GM20431 (cell line): ENCODE results near the gene RABEP1.
"Not testable (repeated sequence)": the region's sequence is repeated elsewhere in the genome, so short reads cannot be mapped to it uniquely, and the experiment has no call there.

Source experiments
- in situ Hi-C: fragments of 300-500 bp; cut with MseI, MboI; formaldehyde crosslinking; loops from one replicate; pipeline ENCODE4 v1.15.0; 2020; ENCODE audit warnings: low sequenced_read_pairs; ENCODE audit not compliant: unreplicated experiment

RABEP1 gene

DNA sequence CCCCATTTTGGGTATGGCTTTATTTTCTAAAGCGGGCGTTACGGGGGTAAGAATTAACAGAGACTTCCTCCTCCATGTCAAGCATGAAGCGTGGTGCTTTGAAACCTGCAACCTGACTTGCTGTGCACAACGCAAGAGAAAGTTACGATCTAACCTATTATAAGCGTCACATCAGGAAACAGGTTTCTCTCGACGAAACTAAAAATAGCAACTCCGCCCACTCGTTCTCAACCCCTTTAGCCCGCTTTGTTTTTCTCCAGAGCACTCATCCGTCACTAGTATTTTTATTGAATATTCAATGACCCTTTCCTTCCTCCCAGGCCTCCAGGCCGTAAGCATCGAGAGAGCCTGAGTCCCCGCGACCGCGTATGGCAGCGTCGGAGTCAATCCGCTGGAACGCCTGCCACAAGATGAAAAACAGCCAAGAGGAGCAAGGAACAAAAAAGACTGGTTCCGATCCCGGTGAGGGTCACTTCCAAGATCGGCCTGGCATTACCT lies 136.8 kb downstream of the RABEP1 start:
- in situ Hi-C loops = no loop called here

DNA sequence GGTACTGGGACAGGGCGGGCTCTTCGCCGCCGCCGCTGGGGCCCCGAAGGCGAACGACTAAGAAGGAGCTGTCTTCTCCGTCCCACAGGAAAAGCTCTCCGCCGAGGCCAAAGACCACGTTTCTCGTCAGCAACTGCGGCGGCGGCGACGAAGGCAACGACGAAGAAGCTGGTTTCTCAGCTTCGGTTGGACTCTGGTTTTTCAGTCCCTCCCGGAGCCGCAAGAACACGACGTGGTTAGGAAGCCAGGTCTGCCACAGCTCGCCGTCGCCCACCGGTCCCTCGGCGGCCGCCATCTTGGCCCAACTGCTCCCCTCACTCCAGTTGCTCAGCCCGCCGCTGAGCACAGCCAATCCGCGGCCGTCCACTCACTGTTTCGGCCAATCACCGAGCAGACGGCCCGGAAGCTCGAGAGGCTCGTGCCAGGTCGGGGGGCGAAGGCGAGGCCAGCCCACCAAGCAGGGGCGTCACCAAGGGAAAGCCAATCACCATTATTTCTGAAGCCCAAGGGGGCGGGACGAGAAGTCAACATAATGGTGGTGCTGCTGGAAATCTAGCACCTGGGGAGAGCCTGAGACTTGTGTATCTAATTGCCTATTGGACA lies 137.4 kb downstream of the RABEP1 start, which contains the start of gene NUP88:
NUP88 (minus strand) TSS at position 307 of the 603 bp plus-strand sequence; CDS start at position 295, 12 bp downstream.
- in situ Hi-C loops = no loop called here

DNA sequence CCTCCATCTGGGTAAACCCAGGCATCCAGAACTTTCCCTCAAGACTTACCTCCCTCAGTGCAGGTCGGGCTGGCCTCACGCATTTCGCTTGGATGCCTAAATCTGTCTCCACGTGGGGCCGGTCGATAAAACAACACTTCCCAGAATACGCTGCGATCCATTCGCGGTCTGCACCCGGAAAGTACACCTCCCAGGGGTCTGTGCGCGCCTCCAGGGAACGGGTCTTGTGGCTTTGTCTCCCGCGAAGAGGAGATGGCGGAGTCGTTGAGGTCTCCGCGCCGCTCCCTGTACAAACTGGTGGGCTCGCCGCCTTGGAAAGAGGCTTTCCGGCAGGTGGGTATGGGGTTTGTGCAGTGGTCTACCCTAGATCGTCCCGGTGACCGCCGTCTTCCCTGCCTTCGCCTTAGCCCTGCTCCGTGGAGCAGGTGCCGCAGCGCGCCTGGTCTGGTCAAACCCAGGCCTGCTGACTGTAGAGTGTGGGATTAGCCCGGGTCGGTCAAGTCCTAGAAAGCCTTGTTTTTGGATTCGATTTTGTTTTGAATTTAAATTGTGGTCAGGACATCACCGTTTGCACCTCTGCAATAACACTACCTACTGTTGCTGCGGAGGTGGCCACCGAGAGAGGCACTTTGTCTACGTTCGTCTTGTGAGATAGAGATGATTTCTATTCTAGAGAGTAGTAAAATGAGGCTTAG lies 138.0 kb downstream of the RABEP1 start, which contains the start of gene RPAIN:
RPAIN (plus strand) TSS at position 224 of the 695 bp plus-strand sequence; CDS start at position 253, 29 bp downstream.
- in situ Hi-C loops = no loop called here

DNA sequence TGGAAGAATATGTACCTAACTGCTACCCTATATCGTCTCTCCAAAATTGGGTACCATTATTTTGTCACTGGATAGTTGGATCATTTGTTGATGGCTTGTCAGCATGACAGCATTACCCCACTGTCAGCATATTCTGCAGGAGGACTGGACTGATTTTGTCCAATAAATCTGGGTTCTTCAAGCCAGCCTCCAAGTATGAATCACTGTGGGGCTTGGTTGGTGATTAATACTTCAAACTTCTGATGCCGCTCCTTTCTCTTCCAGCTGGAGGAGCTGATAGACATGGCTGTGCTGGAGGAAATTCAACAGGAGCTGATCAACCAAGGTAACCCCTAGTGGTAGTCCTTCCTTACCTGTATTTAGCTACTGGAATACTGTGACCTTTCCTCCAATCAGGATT lies 140.4 kb downstream of the RABEP1 start:
- in situ Hi-C loops = no loop called here

DNA sequence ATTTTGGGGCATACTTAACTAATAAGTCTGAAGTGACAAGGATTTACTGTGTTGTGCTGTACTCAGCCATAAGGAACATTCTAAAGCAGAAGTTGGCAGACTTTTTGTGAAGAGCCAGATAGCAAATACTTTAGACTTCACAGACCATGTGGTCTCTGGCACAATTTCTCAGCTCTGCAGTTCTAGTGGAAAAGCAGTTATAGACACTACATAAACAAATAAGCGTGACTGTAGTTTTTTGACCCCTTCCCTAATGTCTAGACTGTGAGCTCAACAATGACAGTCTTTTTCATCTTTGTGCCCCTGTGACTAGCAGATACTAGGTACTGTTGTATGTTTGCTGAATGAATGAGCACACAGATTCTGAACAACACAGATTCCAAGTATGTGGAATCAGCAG lies 142.8 kb downstream of the RABEP1 start:
- in situ Hi-C loops = no loop called here

DNA sequence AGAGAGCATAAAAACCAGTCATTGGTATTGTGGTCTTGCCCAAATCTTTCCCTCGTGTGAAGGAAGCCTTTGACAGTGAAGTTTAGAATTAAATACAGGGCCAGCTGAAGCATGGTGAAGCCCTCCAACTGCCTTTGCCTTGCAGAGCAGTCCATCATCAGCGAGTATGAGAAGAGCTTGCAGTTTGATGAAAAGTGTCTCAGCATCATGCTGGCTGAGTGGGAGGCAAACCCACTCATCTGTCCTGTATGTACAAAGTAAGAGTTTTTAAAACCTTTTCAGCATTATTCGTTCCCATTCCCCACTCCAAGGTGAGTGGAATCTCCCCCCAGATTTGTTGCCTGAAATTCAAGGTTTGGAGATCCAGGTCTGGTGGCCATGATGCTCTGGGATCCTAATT lies 143.7 kb downstream of the RABEP1 start:
- in situ Hi-C loops = no loop called here

DNA sequence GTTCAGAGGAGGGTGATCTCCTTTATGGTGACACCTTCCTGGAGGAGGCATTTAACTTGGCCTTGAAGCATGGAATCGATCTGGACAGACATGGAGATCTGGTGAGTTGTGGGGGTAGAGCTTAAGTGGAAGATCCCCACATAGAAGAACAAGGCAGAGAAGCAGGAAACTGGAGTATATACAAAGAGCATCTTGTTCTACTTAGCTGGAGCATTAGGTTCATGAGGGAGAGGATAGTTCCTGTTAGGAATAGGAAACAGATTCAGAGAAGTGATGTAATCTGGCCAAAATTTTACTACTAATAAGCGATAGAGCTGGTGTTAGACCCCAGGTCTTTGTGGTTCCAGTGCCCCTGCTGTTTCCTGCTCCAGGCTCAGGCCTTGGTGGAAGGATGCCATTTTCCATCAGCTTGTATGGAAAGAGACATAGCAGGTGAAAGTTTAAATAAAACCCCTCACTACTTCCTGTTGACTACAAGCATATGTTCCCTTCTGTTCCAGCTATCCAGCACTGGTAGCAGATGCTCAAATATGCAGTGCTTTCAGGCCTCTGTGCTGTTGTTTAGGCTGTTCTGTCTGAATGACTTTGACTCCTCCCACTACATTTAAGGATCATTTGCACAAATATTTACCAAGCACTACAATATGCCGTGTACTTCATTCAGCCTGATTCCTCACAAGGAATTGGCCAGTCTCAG lies 147.3 kb downstream of the RABEP1 start:
- in situ Hi-C loops = no loop called here

DNA sequence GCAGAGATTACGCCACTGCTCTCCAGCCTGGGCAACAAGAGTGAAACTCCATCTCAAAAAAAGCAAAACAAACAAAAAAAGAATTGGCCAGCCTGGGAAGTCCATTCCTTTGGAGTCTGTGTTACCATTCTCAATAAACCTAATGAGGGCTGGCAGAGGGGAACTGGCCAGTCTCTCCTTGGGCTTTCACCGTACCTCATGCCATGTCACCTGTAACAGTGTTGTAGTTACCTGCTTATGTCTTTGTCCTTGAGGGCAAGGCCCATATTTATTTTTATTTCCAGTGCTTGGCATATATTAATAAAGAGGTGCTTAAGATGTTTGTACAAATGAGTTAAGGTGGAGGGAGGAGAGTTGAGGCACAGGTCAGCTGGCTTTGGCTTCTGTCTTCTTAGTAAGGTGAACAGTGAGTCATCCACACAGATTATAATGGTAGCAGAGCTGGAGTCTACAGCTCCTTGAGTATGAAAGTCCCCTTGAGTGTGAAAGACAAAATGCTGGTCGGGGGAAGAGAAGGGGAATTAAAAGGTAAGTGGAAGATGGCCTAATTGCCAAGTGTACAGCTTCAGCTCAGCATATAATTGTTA lies 148.4 kb downstream of the RABEP1 start:
- in situ Hi-C loops = no loop called here

DNA sequence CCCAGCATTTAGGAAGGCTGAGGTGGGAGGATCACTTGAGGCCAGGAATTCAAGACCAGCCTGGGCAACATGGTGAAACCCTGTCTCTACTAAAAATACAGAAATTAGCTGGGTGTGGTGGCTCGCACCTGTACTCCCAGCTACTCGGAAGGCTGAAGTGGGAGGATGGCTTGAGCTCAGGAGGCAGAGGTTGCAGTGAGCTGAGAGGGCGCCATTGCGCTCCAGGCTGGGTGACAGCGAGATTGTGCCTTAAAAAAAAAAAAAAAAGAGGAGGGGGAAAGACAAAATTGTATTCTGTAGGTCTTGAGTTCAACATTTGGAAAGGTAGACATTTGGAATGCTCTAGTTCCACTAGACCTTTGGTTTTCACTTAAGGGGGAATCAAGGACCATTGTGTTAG lies 149.2 kb downstream of the RABEP1 start:
- in situ Hi-C loops = not testable (repeated sequence)

DNA sequence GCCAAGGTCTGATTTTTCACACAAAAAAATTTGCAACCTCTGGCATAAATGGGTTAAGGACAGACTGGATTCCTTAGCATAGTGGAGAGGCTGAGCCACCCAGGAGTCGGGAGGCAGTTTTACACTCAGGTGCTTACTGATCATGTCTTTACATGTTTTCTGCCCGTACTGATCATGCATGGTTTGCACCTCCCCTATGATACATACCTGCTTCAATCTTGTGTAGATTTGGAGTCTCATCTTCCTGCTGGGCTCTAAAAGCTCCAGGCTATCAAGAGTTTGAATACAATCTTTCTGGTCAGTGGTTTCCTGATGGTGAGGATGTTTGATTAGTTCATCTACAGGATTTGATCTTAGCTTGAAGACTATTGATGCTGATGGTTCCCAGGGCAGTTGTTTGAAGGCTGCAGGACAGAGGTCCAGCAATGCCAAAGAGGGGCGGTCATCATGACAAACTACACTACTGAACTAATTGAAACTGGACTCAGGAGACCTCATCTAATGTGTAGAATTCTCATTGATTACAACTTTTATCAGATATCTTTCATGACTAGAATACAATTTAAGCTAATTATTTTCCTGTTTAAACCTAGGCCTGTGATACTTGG lies 150.0 kb downstream of the RABEP1 start:
- in situ Hi-C loops = no loop called here

DNA sequence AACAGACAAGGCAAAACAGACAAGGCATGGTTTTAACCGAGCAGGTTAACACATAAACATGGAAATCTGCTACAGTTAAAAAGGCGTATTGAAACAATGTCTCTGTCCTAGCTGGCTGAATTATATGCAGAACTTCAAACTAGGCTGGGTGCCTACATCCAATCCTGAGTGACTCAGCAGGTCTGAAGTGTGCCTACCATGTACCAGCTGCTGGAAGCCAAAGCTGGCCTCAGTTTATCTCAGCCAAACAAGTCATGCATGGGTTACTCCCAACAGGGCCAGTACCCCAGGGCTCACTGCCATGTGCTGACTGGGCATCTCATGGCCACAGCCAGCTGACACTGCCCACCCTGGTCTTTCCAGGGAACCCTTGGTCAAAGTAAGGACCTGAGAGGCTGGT lies 152.9 kb downstream of the RABEP1 start:
- in situ Hi-C loops = no loop called here
